ENCODE data around the gene TMBIM4. TPM values are rescaled to one million over a fixed set of nuclear protein-coding genes. Genes with fewer than 3 reads are reported as not detected.
"Not testable (repeated sequence)": the region's sequence is repeated elsewhere in the genome, so short reads cannot be mapped to it uniquely, and the experiment has no call there.

TMBIM4 gene
- total RNA-seq, 2 donors from 2014 or later, result 139 to 158 TPM

- ATAC-seq (peak; percentile 96), DNase-seq (peak; percentile 68 to 84)
- intact Hi-C loops (cut with DNase I, micrococcal nuclease), result no loop called here
Measured at GRCh38 chr12:66188584-66189485, 19.0 kb upstream of the TMBIM4 start, which contains the start of gene IRAK3. TSS of gene IRAK3 (plus strand) at chr12:66189214. CDS start at chr12:66189300, 86 bp downstream.

GRCh38 chr12:66187821-66188220, 18.0 kb upstream of the TMBIM4 start:
- ATAC-seq (no peak), DNase-seq (no peak)
- intact Hi-C loops (cut with DNase I, micrococcal nuclease), result no loop called here

- DNase-seq, result no peak
- no peak for ATAC-seq
- intact Hi-C loops (cut with DNase I, micrococcal nuclease), result no loop called here
Measured at GRCh38 chr12:66187036-66187435, 17.2 kb upstream of the TMBIM4 start.

- DNase-seq; intact Hi-C loops (cut with DNase I, micrococcal nuclease); ATAC-seq: not testable (repeated sequence)
Measured at GRCh38 chr12:66184822-66185221, 15.0 kb upstream of the TMBIM4 start.

GRCh38 chr12:66182956-66183355, 13.2 kb upstream of the TMBIM4 start:
- no peak for ATAC-seq
- intact Hi-C loops (cut with DNase I, micrococcal nuclease), result no loop called here
- DNase-seq, result no peak

- DNase-seq (no peak), ATAC-seq (peak; percentile 70)
- intact Hi-C loops (cut with DNase I, micrococcal nuclease), result no loop called here
Measured at GRCh38 chr12:66176105-66176900, 6.5 kb upstream of the TMBIM4 start.

- ATAC-seq; intact Hi-C loops (cut with DNase I, micrococcal nuclease); DNase-seq: not testable (repeated sequence)
Measured at GRCh38 chr12:66174391-66175325, 4.9 kb upstream of the TMBIM4 start.

- DNase-seq (no peak), ATAC-seq (no peak)
- intact Hi-C loops (cut with DNase I, micrococcal nuclease), result no loop called here
Measured at GRCh38 chr12:66170606-66171005, 810 bp upstream of the TMBIM4 start.

GRCh38 chr12:66168410-66168809, 1.4 kb downstream of the TMBIM4 start:
- ATAC-seq (no peak), DNase-seq (no peak)
- intact Hi-C loops (cut with DNase I, micrococcal nuclease), result no loop called here

- no peak for ATAC-seq
- no peak for DNase-seq
- intact Hi-C loops (cut with DNase I, micrococcal nuclease), result no loop called here
Measured at GRCh38 chr12:66166561-66166960, 3.2 kb downstream of the TMBIM4 start.

GRCh38 chr12:66165141-66165540, 4.7 kb downstream of the TMBIM4 start:
- no peak for ATAC-seq
- intact Hi-C loops (cut with DNase I, micrococcal nuclease), result no loop called here
- no peak for DNase-seq

- no peak for DNase-seq
- ATAC-seq, result no peak
- intact Hi-C loops (cut with DNase I, micrococcal nuclease), result no loop called here
Measured at GRCh38 chr12:66164349-66164821, 5.4 kb downstream of the TMBIM4 start.

- ATAC-seq, result no peak
- intact Hi-C loops (cut with DNase I, micrococcal nuclease), result no loop called here
- no peak for DNase-seq
Measured at GRCh38 chr12:66163289-66163688, 6.5 kb downstream of the TMBIM4 start.

GRCh38 chr12:66162701-66163100, 7.1 kb downstream of the TMBIM4 start:
- ATAC-seq, result no peak
- intact Hi-C loops (cut with DNase I, micrococcal nuclease), result no loop called here
- no peak for DNase-seq

GRCh38 chr12:66160704-66161103, 9.1 kb downstream of the TMBIM4 start:
- no peak for ATAC-seq
- intact Hi-C loops (cut with DNase I, micrococcal nuclease), result no loop called here

GRCh38 chr12:66159123-66159522, 10.7 kb downstream of the TMBIM4 start:
- intact Hi-C loops (cut with DNase I, micrococcal nuclease), result no loop called here
- ATAC-seq (peak; percentile 55), DNase-seq (no peak)

More at GRCh38 chr12:66160704-66161103, 9.1 kb downstream of the TMBIM4 start:
- DNase-seq, result peak in 1 of 2 donors; percentile 17

GRCh38 chr12:66156654-66157053, 13.1 kb downstream of the TMBIM4 start:
- ATAC-seq (peak; percentile 90), DNase-seq (peak in 1 of 2 donors; percentile 20)
- intact Hi-C loops (cut with DNase I, micrococcal nuclease), result no loop called here

GRCh38 chr12:66154776-66155175, 15.0 kb downstream of the TMBIM4 start:
- intact Hi-C loops (cut with DNase I, micrococcal nuclease), result no loop called here
- ATAC-seq (no peak), DNase-seq (no peak)

GRCh38 chr12:66152732-66153131, 17.1 kb downstream of the TMBIM4 start:
- intact Hi-C loops (cut with DNase I, micrococcal nuclease), result no loop called here
- ATAC-seq (no peak), DNase-seq (no peak)
